ENCODE measurements around the gene TMEM229B. TPM values are rescaled to one million over a fixed set of nuclear protein-coding genes. Genes with fewer than 3 reads are reported as not detected.

Gene TMEM229B
- polyA plus RNA-seq, 2 of the 4 experiments (the other 2 are of a cell fraction), result 0.19 to 0.31 TPM

DNA sequence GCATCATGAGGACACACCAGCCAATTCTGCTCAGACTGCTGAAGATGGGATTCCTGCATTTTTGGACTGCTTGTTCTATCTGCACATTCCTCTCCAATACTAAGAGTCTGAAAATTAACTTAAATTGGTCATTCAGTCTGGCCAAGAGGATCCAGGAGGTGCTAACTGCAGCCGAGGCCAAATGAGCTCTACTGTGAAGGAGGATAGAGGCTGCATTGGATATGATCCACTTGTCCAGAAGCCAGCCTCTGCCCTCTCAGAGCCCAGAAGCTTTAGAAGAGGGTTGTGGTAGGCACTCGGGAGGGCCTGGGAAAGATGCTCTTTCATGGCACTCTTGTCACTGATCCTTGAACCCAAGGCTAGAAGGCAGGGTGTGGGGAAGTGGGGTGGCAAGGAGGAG lies 39.4 kb downstream of the TMEM229B start:
- CTCF ChIA-PET, result no interaction called here
- no peak for ATAC-seq
- Histone ChIP-seq H3K9me3 (no peaks in the 10 kb centered on the region), H3K4me3 (no peak overlapping the region), H3K4me1 (no peaks in the 10 kb centered on the region), H3K27ac (no peak overlapping the region), H3K4me2 (no peak overlapping the region)
- no peak for FAIRE-seq
- DNase-seq (ENCODE audit: low read depth in 1 of 2, low spot score in 1 of 2), result no peak
- TF ChIP-seq ZNF302 (CRISPR knock-in tag; IDR thresholded peaks at IDR 0.05) (no peak), CEBPB (IDR thresholded peaks at IDR 0.05) (no peak)
- TF ChIP-seq, protein P1, sequence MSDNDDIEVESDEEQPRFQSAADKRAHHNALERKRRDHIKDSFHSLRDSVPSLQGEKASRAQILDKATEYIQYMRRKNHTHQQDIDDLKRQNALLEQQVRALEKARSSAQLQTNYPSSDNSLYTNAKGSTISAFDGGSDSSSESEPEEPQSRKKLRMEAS (IDR thresholded peaks at IDR 0.05), result no peak
- TF ChIP-seq, protein P2, sequence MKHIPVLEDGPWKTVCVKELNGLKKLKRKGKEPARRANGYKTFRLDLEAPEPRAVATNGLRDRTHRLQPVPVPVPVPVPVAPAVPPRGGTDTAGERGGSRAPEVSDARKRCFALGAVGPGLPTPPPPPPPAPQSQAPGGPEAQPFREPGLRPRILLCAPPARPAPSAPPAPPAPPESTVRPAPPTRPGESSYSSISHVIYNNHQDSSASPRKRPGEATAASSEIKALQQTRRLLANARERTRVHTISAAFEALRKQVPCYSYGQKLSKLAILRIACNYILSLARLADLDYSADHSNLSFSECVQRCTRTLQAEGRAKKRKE (CRISPR knock-in tag; IDR thresholded peaks at IDR 0.05; ENCODE audit: low read depth), result no peak
- 57% methylated on average over 2 of the region's 2 CpGs for WGBS (ENCODE audit: missing lambda C conversion rate)
- POLR2A ChIA-PET, result no interaction called here

DNA sequence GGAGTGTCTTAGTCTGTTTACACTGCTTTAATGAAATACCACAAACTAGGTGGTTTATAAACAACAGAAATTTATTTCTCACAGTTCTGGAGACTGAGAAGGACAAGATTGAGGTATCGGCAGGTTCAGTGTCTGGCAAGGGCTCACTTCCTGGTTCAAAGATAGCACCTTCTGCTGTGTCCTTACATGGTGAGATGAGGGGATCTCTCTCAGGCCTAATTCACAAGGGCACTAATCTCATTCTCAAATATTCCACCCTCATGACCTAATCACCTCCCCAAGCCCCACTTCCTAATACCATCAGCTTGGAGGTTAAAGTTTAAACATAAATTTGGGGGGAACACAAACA lies 41.5 kb downstream of the TMEM229B start:
- Histone ChIP-seq H3K4me1 (no peaks in the 10 kb centered on the region), H3K4me2 (no peak overlapping the region), H3K9me3 (no peaks in the 10 kb centered on the region), H3K4me3 (no peak overlapping the region), H3K27ac (no peak overlapping the region)
- FAIRE-seq (no peak), ATAC-seq (no peak), DNase-seq (ENCODE audit: low read depth in 1 of 2, low spot score in 1 of 2) (no peak)
- WGBS (ENCODE audit: missing lambda C conversion rate), result 100% methylated on average over 1 of the region's 1 CpG
- ChIA-PET CTCF (interaction anchor here (0.7 to 5.0 kb wide), 11 partner anchors 11 to 257 kb away, joined by 3 to 53 read pairs (median 5); no protein-coding TSS in a partner anchor), POLR2A (interaction anchor here (1.5 kb wide), 1 partner anchor 249 kb away, joined by 5 read pairs; the partner anchor contains the start of gene RDH11)
- TF ChIP-seq NPAS2 (CRISPR knock-in tag; IDR thresholded peaks at IDR 0.05; ENCODE audit: borderline replicate concordance) (no peak), ZC3H11A (IDR thresholded peaks at IDR 0.05) (no peak), POLR2AphosphoS2 (conservative IDR thresholded peaks at IDR 0.05; ENCODE audit: low read length) (no peak), CHD2 (IDR thresholded peaks at IDR 0.05; ENCODE audit: low read length, partially characterized antibody) (no peak), KDM5A (IDR thresholded peaks at IDR 0.05) (no peak)
- TF ChIP-seq, protein P3, sequence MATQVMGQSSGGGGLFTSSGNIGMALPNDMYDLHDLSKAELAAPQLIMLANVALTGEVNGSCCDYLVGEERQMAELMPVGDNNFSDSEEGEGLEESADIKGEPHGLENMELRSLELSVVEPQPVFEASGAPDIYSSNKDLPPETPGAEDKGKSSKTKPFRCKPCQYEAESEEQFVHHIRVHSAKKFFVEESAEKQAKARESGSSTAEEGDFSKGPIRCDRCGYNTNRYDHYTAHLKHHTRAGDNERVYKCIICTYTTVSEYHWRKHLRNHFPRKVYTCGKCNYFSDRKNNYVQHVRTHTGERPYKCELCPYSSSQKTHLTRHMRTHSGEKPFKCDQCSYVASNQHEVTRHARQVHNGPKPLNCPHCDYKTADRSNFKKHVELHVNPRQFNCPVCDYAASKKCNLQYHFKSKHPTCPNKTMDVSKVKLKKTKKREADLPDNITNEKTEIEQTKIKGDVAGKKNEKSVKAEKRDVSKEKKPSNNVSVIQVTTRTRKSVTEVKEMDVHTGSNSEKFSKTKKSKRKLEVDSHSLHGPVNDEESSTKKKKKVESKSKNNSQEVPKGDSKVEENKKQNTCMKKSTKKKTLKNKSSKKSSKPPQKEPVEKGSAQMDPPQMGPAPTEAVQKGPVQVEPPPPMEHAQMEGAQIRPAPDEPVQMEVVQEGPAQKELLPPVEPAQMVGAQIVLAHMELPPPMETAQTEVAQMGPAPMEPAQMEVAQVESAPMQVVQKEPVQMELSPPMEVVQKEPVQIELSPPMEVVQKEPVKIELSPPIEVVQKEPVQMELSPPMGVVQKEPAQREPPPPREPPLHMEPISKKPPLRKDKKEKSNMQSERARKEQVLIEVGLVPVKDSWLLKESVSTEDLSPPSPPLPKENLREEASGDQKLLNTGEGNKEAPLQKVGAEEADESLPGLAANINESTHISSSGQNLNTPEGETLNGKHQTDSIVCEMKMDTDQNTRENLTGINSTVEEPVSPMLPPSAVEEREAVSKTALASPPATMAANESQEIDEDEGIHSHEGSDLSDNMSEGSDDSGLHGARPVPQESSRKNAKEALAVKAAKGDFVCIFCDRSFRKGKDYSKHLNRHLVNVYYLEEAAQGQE (IDR thresholded peaks at IDR 0.05), result no peak

DNA sequence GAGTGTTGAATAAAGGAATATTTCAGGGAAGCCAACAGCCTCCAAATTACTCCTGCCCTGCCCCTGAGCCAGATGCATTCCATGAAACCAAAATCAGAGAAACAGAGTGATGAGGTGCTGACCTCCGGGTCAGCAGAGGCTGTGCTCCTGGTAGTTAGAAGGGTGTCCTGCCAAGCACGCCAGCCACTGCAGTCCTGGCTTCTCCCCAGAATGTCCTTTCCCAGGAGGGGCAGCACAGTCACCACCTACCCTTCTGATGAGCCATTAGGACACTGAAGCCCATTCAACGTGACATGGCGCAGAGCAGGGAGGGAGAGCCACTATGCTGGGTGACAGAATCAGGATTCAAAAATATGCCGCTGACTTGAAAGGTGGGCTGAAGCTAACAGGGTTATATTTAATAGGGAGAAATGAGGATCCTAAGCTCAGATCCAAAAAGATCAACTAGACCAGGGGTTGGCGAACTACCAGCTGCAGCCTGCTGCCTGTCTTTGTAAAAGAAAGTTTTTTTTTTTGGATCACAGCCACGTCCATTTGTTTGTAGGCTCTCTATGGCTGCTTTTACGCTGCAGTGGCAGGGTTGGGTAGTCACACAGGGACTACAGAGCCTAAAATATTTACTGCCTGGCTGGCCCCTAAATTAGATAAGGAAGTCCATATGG lies 42.0 kb downstream of the TMEM229B start:
- ChIA-PET POLR2A (interaction anchor here (1.5 kb wide), 1 partner anchor 249 kb away, joined by 5 read pairs; the partner anchor contains the start of gene RDH11), CTCF (interaction anchor here (0.7 to 5.0 kb wide), 7 partner anchors 12 to 258 kb away, joined by 3 to 53 read pairs (median 5); no protein-coding TSS in a partner anchor)
- ATAC-seq (no peak), DNase-seq (ENCODE audit: low read depth in 1 of 2, low spot score in 1 of 2) (no peak), FAIRE-seq (no peak)
- Histone ChIP-seq H3K4me1 (no peaks in the 10 kb centered on the region), H3K4me3 (no peak overlapping the region), H3K27ac (no peak overlapping the region), H3K9me3 (no peaks in the 10 kb centered on the region), H3K4me2 (no peak overlapping the region)
- 67% methylated on average over 8 of the region's 8 CpGs for WGBS (ENCODE audit: missing lambda C conversion rate)
- TF ChIP-seq ESRRA (IDR thresholded peaks at IDR 0.05; ENCODE audit: borderline replicate concordance, low read length) (no peak), RFX5 (IDR thresholded peaks at IDR 0.05) (no peak), GATA3 (IDR thresholded peaks at IDR 0.05; ENCODE audit: borderline replicate concordance) (no peak), TP53 (CRISPR knock-in tag; IDR thresholded peaks at IDR 0.05) (no peak), HEYL (CRISPR knock-in tag; IDR thresholded peaks at IDR 0.05) (no peak), TFCP2L1 (CRISPR knock-in tag; IDR thresholded peaks at IDR 0.05) (no peak), ZFP36 (IDR thresholded peaks at IDR 0.05; ENCODE audit: borderline replicate concordance, partially characterized antibody) (no peak), CBX8 (IDR thresholded peaks at IDR 0.05) (no peak), PHF8 (IDR thresholded peaks at IDR 0.05; ENCODE audit: borderline replicate concordance, low read depth) (no peak)
- TF ChIP-seq, protein P2 (CRISPR knock-in tag; IDR thresholded peaks at IDR 0.05; ENCODE audit: low read depth), result no peak
- TF ChIP-seq, protein P3 (IDR thresholded peaks at IDR 0.05), result no peak
- TF ChIP-seq, protein P4, sequence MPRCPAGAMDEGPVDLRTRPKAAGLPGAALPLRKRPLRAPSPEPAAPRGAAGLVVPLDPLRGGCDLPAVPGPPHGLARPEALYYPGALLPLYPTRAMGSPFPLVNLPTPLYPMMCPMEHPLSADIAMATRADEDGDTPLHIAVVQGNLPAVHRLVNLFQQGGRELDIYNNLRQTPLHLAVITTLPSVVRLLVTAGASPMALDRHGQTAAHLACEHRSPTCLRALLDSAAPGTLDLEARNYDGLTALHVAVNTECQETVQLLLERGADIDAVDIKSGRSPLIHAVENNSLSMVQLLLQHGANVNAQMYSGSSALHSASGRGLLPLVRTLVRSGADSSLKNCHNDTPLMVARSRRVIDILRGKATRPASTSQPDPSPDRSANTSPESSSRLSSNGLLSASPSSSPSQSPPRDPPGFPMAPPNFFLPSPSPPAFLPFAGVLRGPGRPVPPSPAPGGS (IDR thresholded peaks at IDR 0.05), result no peak
- TF ChIP-seq, protein P5, sequence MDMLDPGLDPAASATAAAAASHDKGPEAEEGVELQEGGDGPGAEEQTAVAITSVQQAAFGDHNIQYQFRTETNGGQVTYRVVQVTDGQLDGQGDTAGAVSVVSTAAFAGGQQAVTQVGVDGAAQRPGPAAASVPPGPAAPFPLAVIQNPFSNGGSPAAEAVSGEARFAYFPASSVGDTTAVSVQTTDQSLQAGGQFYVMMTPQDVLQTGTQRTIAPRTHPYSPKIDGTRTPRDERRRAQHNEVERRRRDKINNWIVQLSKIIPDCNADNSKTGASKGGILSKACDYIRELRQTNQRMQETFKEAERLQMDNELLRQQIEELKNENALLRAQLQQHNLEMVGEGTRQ (IDR thresholded peaks at IDR 0.05), result no peak

Measured in A549 (cell line).